ENCODE measurements around the gene PPT2. TPM values are rescaled to one million over a fixed set of nuclear protein-coding genes. Genes with fewer than 3 reads are reported as not detected.
A peak's percentile ranks its signal among the peaks of the same experiment; 100 is the strongest.

PPT2 gene
- total and polyA plus RNA-seq, 2 of the 13 experiments (the other 11 are each of a cell fraction or from before 2014, with no cell fraction given) = 39.2 to 61.8 TPM

GRCh38 chr6:32128751-32129296 lies 25.1 kb upstream of the PPT2 start (continued):
- no peak for TF ChIP-seq HES4 (CRISPR knock-in tag; IDR thresholded peaks at IDR 0.05; ENCODE audit: borderline replicate concordance)
- no peak for TF ChIP-seq PRDM10 (CRISPR knock-in tag; IDR thresholded peaks at IDR 0.05; ENCODE audit: low read depth)
- no peak for TF ChIP-seq SP2 (CRISPR knock-in tag; IDR thresholded peaks at IDR 0.05)
- TF ChIP-seq PITX1 (CRISPR knock-in tag; IDR thresholded peaks at IDR 0.05) = no peak
- TF ChIP-seq ZNF883 (CRISPR knock-in tag; IDR thresholded peaks at IDR 0.05; ENCODE audit: not compliant biosample characterization) = peak; percentile 7
- TF ChIP-seq ZNF891 (CRISPR knock-in tag; IDR thresholded peaks at IDR 0.05) = peak; percentile 48; the same call in 1 of the 2 replicates
- no peak for TF ChIP-seq ISL2 (CRISPR knock-in tag; IDR thresholded peaks at IDR 0.05)
- 0 out of 2 replicates have a peak, but pooled peaks have one; percentile 21 for TF ChIP-seq MZF1 (CRISPR knock-in tag; IDR thresholded peaks at IDR 0.05; ENCODE audit: borderline replicate concordance)
- peak; percentile 52 for TF ChIP-seq KDM5B (CRISPR knock-in tag; IDR thresholded peaks at IDR 0.05; ENCODE audit: borderline replicate concordance)
- TF ChIP-seq RFX5 (IDR thresholded peaks at IDR 0.05; ENCODE audit: low read depth, low read length) = peak; percentile 87
- no peak for TF ChIP-seq ZNF275 (CRISPR knock-in tag; IDR thresholded peaks at IDR 0.05; ENCODE audit: borderline replicate concordance)
- no peak for TF ChIP-seq ZMAT5 (CRISPR knock-in tag; IDR thresholded peaks at IDR 0.05; ENCODE audit: borderline replicate concordance, low read depth)
- no peak for TF ChIP-seq ZNF432 (CRISPR knock-in tag; IDR thresholded peaks at IDR 0.05; ENCODE audit: borderline replicate concordance)
- TF ChIP-seq SKI (IDR thresholded peaks at IDR 0.05; ENCODE audit: partially characterized antibody) = no peak
- no peak for TF ChIP-seq ZBTB39 (CRISPR knock-in tag; IDR thresholded peaks at IDR 0.05)
- no peak for TF ChIP-seq IKZF1 (IDR thresholded peaks at IDR 0.05)
- no peak for TF ChIP-seq PHF5A (CRISPR knock-in tag; IDR thresholded peaks at IDR 0.05; ENCODE audit: low read depth, unreplicated experiment)
- TF ChIP-seq LCORL (IDR thresholded peaks at IDR 0.05) = no peak
- TF ChIP-seq LCORL (CRISPR knock-in tag; IDR thresholded peaks at IDR 0.05) = no peak
- TF ChIP-seq JUNB (CRISPR knock-in tag; IDR thresholded peaks at IDR 0.05; ENCODE audit: borderline replicate concordance) = no peak
- no peak for TF ChIP-seq ZNF800 (CRISPR knock-in tag; IDR thresholded peaks at IDR 0.05)
